IPS-20b (cell line): ENCODE measurements around the gene BAIAP2.
A peak's percentile ranks its signal among the peaks of the same experiment; 100 is the strongest.

ENCODE experiments used
- H3K27ac ChIP-seq: one replicate; pipeline ENCODE4 v1.5.1; 2013; ENCODE audit warnings: low read length
- H3K27me3 ChIP-seq: 2 replicates; pipeline ENCODE4 v1.6.1; 2013; ENCODE audit warnings: mild to moderate bottlenecking, low read length, inconsistent platforms; ENCODE audit not compliant: insufficient read depth
- H3K36me3 ChIP-seq: 2 replicates; pipeline ENCODE4 v1.6.1; 2013; ENCODE audit warnings: low read depth, mild to moderate bottlenecking, inconsistent platforms, low read length, moderate library complexity; ENCODE audit not compliant: insufficient read depth
- H3K4me1 ChIP-seq: 2 replicates; pipeline ENCODE4 v1.6.1; 2013; ENCODE audit warnings: mild to moderate bottlenecking, control low read depth, inconsistent platforms, low read length, moderate library complexity; ENCODE audit not compliant: insufficient read depth
- H3K4me3 ChIP-seq: 2 replicates; pipeline ENCODE4 v1.5.1; 2013; ENCODE audit warnings: mild to moderate bottlenecking, low read length, inconsistent platforms
- H3K9ac ChIP-seq: 2 replicates; pipeline ENCODE4 v1.6.1; 2013; ENCODE audit warnings: low read depth, mild to moderate bottlenecking, inconsistent platforms, low read length, moderate library complexity
- H3K9me3 ChIP-seq: 2 replicates; pipeline ENCODE4 v1.6.1; 2013; ENCODE audit warnings: mild to moderate bottlenecking, low read depth, low read length, inconsistent platforms; ENCODE audit not compliant: insufficient read depth

Gene BAIAP2

GRCh38 chr17:81094509-81095382, 59.8 kb downstream of the BAIAP2 start:
- Histone ChIP-seq H3K9me3 (no peaks in the 10 kb centered on the region), H3K36me3 (no peaks in the 10 kb centered on the region), H3K4me3 (no peak overlapping the region), H3K9ac (peak overlapping the region; percentile 57; the same call in 1 of the 2 replicates), H3K27ac (no peak overlapping the region), H3K27me3 (no peaks in the 10 kb centered on the region), H3K4me1 (peaks cover 14% of the 10 kb centered on the region; the same call in 1 of the 2 replicates)

GRCh38 chr17:81095383-81095762, 60.4 kb downstream of the BAIAP2 start:
- no peaks in the 10 kb centered on the region for H3K27me3 ChIP-seq
- peaks cover 14% of the 10 kb centered on the region; the same call in 1 of the 2 replicates for H3K4me1 ChIP-seq
- H3K27ac ChIP-seq, result no peak overlapping the region
- no peaks in the 10 kb centered on the region for H3K36me3 ChIP-seq
- peak overlapping the region; percentile 57; the same call in 1 of the 2 replicates for H3K9ac ChIP-seq
- no peaks in the 10 kb centered on the region for H3K9me3 ChIP-seq
- no peak overlapping the region for H3K4me3 ChIP-seq

- Histone ChIP-seq H3K9ac (peak overlapping the region; percentile 46; the same call in 1 of the 2 replicates), H3K4me1 (peaks cover 14% of the 10 kb centered on the region; the same call in 1 of the 2 replicates), H3K36me3 (no peaks in the 10 kb centered on the region), H3K27ac (no peak overlapping the region), H3K4me3 (no peak overlapping the region), H3K9me3 (no peaks in the 10 kb centered on the region), H3K27me3 (no peaks in the 10 kb centered on the region)
Observed at GRCh38 chr17:81096741-81097133, 61.8 kb downstream of the BAIAP2 start.

- Histone ChIP-seq H3K27me3 (no peaks in the 10 kb centered on the region), H3K4me1 (peaks cover 14% of the 10 kb centered on the region; the same call in 1 of the 2 replicates), H3K9ac (peak overlapping the region; percentile 46; the same call in 1 of the 2 replicates), H3K9me3 (no peaks in the 10 kb centered on the region), H3K4me3 (no peak overlapping the region), H3K36me3 (no peaks in the 10 kb centered on the region), H3K27ac (no peak overlapping the region)
Observed at GRCh38 chr17:81097134-81097942, 62.4 kb downstream of the BAIAP2 start.

- H3K4me1 ChIP-seq, result peaks cover 14% of the 10 kb centered on the region; the same call in 1 of the 2 replicates
- H3K9me3 ChIP-seq, result no peaks in the 10 kb centered on the region
- H3K9ac ChIP-seq, result no peak overlapping the region
- H3K36me3 ChIP-seq, result no peaks in the 10 kb centered on the region
- no peak overlapping the region for H3K27ac ChIP-seq
- H3K4me3 ChIP-seq, result no peak overlapping the region
- H3K27me3 ChIP-seq, result no peaks in the 10 kb centered on the region
Observed at GRCh38 chr17:81097943-81098308, 63.0 kb downstream of the BAIAP2 start.

- H3K27ac ChIP-seq, result no peak overlapping the region
- H3K36me3 ChIP-seq, result no peaks in the 10 kb centered on the region
- H3K27me3 ChIP-seq, result no peaks in the 10 kb centered on the region
- H3K4me3 ChIP-seq, result no peak overlapping the region
- no peak overlapping the region for H3K9ac ChIP-seq
- H3K9me3 ChIP-seq, result no peaks in the 10 kb centered on the region
- peaks cover 5% of the 10 kb centered on the region; the same call in 1 of the 2 replicates for H3K4me1 ChIP-seq
Observed at GRCh38 chr17:81099888-81100287, 64.9 kb downstream of the BAIAP2 start.

- Histone ChIP-seq H3K27ac (no peak overlapping the region), H3K4me1 (no peaks in the 10 kb centered on the region), H3K27me3 (no peaks in the 10 kb centered on the region), H3K4me3 (no peak overlapping the region), H3K9ac (no peak overlapping the region), H3K36me3 (no peaks in the 10 kb centered on the region), H3K9me3 (no peaks in the 10 kb centered on the region)
Observed at GRCh38 chr17:81100668-81101067, 65.7 kb downstream of the BAIAP2 start.

GRCh38 chr17:81101614-81102306, 66.8 kb downstream of the BAIAP2 start:
- H3K27me3 ChIP-seq, result no peaks in the 10 kb centered on the region
- H3K4me3 ChIP-seq, result no peak overlapping the region
- no peaks in the 10 kb centered on the region for H3K4me1 ChIP-seq
- no peak overlapping the region for H3K27ac ChIP-seq
- H3K9me3 ChIP-seq, result no peaks in the 10 kb centered on the region
- H3K9ac ChIP-seq, result no peak overlapping the region
- H3K36me3 ChIP-seq, result no peaks in the 10 kb centered on the region

- Histone ChIP-seq H3K27me3 (no peaks in the 10 kb centered on the region), H3K9ac (no peak overlapping the region), H3K4me1 (no peaks in the 10 kb centered on the region)
Observed at GRCh38 chr17:81102352-81102751, 67.4 kb downstream of the BAIAP2 start.

GRCh38 chr17:81102869-81103268, 67.9 kb downstream of the BAIAP2 start:
- Histone ChIP-seq H3K4me3 (no peak overlapping the region), H3K4me1 (no peaks in the 10 kb centered on the region), H3K27me3 (no peaks in the 10 kb centered on the region)

More at GRCh38 chr17:81102352-81102751, 67.4 kb downstream of the BAIAP2 start:
- no peaks in the 10 kb centered on the region for H3K36me3 ChIP-seq
- no peaks in the 10 kb centered on the region for H3K9me3 ChIP-seq
- H3K27ac ChIP-seq, result no peak overlapping the region
- H3K4me3 ChIP-seq, result no peak overlapping the region

GRCh38 chr17:81103379-81103778, 68.4 kb downstream of the BAIAP2 start:
- H3K27me3 ChIP-seq, result no peaks in the 10 kb centered on the region
- no peak overlapping the region for H3K4me3 ChIP-seq
- no peak overlapping the region for H3K27ac ChIP-seq
- no peak overlapping the region for H3K9ac ChIP-seq
- no peaks in the 10 kb centered on the region for H3K4me1 ChIP-seq
- H3K9me3 ChIP-seq, result no peaks in the 10 kb centered on the region
- H3K36me3 ChIP-seq, result no peaks in the 10 kb centered on the region

More at GRCh38 chr17:81102869-81103268, 67.9 kb downstream of the BAIAP2 start:
- Histone ChIP-seq H3K9me3 (no peaks in the 10 kb centered on the region), H3K27ac (no peak overlapping the region), H3K36me3 (no peaks in the 10 kb centered on the region), H3K9ac (no peak overlapping the region)
